Stomach (tissue), 4 donors: ENCODE measurements around the gene TSPAN16.

Experiments
- EP300 ChIP-seq: sonication (generic); formaldehyde crosslinking; IDR thresholded peaks from one replicate; pipeline ENCODE4 v1.6.1; 2017; ENCODE audit warnings: antibody characterized with exemption
- POLR2A ChIP-seq, 4 donors: fragments of 450-650 bp; IDR thresholded peaks; one replicate each; pipeline ENCODE4 v1.6.1; 2016; ENCODE audit warnings: antibody characterized with exemption in 4 of 4, control low read depth in 2 of 4, mild to moderate bottlenecking in 1 of 4, moderate library complexity in 1 of 4
- POLR2AphosphoS5 ChIP-seq, 3 donors: sonication (generic); formaldehyde crosslinking; IDR thresholded peaks; one replicate each; pipeline ENCODE4 v1.6.1; 2016; ENCODE audit warnings: antibody characterized with exemption in 3 of 3

DNA sequence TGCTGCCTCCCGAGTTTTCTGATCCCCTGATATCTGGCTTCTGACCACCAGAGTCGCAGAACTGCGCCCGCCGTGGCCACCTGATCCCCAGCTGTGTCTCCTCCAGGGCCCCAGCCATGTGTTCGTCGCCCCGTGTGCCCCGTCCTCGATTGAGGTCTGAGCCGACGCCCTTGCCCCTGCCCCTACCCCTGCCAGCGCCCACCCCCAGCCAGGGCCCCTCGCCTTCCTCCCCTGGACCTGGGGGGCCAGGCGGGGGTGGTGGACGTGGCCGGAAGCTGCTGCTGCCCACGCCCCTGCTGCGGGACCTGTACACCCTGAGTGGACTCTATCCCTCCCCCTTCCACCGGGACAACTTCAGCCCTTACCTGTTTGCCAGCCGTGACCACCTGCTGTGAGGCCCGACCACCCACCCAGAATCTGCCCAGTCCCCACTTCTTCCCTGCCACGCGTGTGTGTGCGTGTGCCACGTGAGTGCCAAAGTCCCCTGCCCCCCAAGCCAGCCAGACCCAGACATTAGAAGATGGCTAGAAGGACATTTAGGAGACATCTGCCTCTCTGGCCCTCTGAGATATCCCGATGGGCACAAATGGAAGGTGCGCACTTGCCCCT, 68.4 kb downstream of the TSPAN16 start:
- TF ChIP-seq POLR2AphosphoS5 (IDR thresholded peaks at IDR 0.05) (no peak), POLR2A (IDR thresholded peaks at IDR 0.05) (no peak), EP300 (no peak)
